NCI-H446 treated with DMSO at 0.1 percent for 48 hours (cell line): Measurements from ENCODE around the gene GRIA2.
A peak's percentile ranks its signal among the peaks of the same experiment; 100 is the strongest.

Experiments
- DNase-seq: peaks from one replicate; lab custom pipeline; 2025; lab: John Stamatoyannopoulos, UW

Gene GRIA2

GRCh38 chr4:157372567-157372966 is 152.0 kb downstream of the GRIA2 start:
- no peak for DNase-seq

GRCh38 chr4:157389741-157390140 is 169.2 kb downstream of the GRIA2 start:
- DNase-seq: peak; percentile 24

- no peak for DNase-seq
Measured at GRCh38 chr4:157405070-157405469, 184.5 kb downstream of the GRIA2 start.
